GM18505 (cell line): Measurements from ENCODE around the gene B3GNT3.

Experiments used
- ATAC-seq: cut with Tn5 transposase; IDR thresholded peaks from one replicate; pipeline ENCODE4 v1.9.1; 2021; ENCODE audit not compliant: unreplicated experiment
- POLR2A ChIP-seq: IDR thresholded peaks from 4 replicates; pipeline ENCODE4 v1.6.1; 2011; ENCODE audit warnings: borderline replicate concordance; ENCODE audit not compliant: insufficient read depth, insufficient read length; ENCODE audit errors: extremely low read depth

The B3GNT3 gene, protein sequence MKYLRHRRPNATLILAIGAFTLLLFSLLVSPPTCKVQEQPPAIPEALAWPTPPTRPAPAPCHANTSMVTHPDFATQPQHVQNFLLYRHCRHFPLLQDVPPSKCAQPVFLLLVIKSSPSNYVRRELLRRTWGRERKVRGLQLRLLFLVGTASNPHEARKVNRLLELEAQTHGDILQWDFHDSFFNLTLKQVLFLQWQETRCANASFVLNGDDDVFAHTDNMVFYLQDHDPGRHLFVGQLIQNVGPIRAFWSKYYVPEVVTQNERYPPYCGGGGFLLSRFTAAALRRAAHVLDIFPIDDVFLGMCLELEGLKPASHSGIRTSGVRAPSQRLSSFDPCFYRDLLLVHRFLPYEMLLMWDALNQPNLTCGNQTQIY

GRCh38 chr19:17794731-17795494 is at the start of gene B3GNT3:
TSS of gene B3GNT3 (plus strand) at chr19:17795138. CDS start at chr19:17807808, 12,670 bp downstream.
- no peak for ATAC-seq
- no peak for TF ChIP-seq POLR2A

DNA sequence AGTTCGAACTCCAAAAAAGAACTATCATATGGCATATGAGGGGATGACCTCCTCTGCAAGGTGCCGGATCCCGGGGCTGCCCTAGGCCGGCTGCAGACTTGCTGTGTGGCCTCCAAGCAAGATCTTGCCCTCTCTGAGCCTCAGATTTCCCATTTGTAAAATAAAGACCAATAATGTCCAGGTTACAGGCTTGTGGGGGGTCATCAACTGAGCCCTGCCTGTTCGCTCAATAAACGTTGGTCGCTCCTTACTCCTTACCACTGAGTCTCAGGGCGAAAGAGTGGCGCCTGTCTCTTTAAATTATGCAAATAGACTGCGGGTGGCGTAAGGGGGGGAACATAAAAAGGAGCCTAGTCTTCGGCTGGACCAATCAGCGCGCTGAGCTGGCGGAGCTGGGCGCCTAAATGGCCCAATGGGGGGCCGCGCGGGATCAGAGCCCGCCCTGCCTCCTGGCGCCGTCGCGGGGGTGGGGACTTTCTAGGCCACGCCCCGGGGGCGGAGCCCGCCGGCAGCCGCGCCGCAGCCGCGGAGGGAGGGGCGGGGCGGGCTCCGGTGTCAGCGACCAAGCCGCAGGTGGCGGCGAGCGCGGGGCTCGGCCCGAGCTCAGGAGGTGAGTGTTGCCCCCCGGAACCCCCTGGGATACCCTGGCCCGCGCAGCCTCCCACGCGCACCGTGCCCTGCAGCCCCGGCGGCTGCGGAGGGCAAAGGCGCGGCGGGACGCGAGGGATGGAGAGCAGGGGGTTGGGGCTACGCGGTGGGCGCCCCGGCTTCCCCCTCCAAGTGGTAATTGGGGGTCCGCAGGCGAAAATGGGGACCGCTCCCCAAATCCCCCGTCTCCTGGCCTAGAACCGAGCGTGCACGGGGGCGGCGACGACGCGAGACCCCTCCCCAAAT is 47.5 kb upstream of the B3GNT3 start:
- TF ChIP-seq POLR2A: no peak

DNA sequence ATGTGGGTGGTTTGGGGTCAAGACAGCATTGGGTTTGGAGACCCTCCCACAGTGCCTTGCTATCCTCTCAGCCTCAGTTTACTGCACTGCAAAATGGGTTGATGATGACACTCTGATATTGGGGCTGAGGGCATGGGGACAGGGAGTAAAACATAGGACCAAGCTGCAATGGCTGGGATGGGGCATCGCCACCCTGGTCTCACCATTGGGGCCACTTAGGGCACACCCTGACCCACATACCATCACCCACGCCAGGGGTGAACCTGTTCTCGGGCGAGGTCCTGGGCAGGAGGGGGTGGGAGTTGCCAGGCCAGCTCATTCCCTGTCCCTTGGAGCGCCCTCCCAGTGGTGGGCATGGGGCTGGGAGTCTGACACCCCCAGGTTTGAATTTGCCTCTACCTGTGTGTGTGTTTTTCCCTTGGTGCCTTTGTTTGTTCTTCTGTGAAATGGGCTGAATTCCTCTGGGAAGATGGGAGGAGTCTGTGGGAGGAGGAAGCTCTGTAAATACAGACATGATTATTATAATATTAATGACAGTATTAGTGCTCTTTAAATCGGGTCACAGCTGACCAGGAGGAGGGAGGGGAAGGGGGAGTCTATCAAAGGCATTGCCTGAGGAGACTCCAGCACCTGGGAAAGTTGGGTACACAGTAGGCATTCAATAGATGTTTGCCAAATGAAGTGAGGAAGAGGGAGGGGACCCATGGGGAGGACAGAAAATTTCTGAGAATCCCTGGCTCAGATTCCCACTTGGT is 45.9 kb upstream of the B3GNT3 start:
- no peak for TF ChIP-seq POLR2A
- no peak for ATAC-seq

More for the DNA sequence above, 47.5 kb upstream of the B3GNT3 start:
- peak; percentile 69 for ATAC-seq

DNA sequence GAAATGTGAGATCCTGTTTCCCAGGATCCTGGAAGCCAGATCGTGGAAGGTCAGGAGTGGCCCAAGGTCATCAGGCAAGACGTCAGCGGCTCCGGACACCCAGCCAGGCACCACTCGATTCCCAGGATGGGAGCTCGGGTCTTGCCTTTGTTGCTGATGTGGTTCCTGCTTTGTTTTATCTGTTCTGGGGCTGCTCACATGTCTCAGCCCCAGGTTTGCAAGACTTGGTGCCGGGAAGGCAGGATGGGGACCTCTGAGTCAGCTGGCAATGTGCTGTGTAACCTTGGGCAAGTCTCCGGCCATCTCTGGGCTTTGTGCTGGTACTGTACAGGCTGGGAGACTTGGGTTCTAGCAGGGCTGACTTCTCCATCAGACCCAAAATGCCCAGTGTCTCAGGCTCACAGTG is 45.0 kb upstream of the B3GNT3 start:
- no peak for ATAC-seq
- no peak for TF ChIP-seq POLR2A

DNA sequence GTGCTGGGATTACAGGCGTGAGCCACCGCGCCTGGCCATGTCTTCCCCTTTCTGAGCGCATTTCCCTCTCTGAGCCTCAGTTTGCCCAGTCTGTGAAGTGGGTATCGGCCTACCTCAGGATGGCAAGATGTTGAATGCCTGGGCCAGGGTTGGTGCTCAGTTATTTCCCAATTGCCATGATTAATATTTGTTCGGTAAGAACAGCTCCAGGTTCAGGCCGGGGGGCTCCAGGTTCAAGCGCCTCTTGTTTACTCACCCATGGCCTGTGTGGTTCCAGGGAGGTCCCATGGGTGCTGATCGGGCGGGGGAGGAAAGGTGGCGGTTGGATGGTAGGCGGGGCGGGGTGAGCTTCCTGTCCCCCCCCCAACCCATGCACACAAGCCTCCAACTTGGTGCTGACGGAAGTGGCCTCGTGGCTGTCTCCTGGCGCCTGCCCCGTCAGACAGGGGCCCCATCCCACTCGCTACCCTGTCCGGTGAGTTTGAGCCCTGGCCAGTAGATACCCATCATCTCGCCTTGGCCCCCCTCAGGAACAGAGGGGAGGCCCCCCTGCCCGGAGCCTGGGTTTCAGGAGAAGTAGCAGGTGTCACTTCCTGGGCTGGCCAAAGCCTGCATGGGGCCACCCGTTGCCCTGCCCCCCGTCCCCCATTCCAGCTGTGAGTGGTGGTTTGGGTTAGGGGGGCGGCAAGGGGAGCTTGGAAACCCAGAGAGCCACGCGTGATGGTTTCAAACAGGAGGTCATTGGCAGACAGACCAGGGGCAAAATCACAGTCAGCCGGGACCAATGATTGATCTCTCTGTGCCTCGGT is 43.6 kb upstream of the B3GNT3 start, which contains the start of gene FCHO1:
Gene FCHO1 (plus strand): TSS at position 375 of the 809 bp plus-strand sequence. CDS start 3,688 bp downstream, outside the sequence.
- ATAC-seq: peak; percentile 28
- TF ChIP-seq POLR2A: peak; percentile 64

- no peak for TF ChIP-seq POLR2A
- peak; percentile 4 for ATAC-seq
These were observed 43.0 kb upstream of the B3GNT3 start for GRCh38 chr19:17751912-17752273.

DNA sequence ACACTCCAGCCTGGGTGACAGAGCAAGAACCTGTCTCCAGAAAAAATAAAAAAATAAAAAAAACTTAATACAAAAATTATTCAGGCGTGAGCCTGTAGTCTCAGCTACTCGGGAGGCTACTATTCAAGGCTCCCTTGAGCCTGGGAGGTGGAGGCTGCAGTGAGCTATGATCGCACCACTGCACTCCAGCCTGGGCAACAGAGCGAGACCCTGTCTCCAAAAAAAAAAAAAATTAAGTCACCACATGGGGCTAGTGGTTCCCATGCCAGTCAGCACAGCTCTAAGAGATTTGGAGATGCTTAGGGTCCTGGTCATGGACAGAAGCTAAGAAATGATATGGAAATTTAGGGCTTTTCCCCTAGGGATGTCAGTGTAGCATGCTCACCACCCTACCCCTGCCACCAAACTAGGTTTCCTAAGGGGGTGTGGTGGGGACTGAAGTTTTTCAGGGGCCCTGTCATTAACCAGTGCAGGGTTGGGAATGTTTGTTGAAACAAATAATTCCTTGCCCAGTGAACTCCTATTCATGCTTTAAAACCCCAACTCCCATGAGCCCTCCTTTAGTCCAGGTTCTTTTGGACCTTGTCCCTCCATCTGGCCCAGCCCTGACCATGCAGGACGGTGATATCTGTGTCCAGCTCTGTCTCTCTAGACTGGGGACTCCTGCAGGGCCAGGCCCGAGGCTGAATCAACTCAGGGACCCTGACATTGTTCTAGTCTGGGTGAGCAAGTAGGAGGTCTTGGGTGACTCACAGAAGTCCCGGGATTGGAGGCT is 41.9 kb upstream of the B3GNT3 start:
- no peak for TF ChIP-seq POLR2A
- no peak for ATAC-seq

- no peak for TF ChIP-seq POLR2A
- no peak for ATAC-seq
These were observed 41.0 kb upstream of the B3GNT3 start for GRCh38 chr19:17753976-17754375.

DNA sequence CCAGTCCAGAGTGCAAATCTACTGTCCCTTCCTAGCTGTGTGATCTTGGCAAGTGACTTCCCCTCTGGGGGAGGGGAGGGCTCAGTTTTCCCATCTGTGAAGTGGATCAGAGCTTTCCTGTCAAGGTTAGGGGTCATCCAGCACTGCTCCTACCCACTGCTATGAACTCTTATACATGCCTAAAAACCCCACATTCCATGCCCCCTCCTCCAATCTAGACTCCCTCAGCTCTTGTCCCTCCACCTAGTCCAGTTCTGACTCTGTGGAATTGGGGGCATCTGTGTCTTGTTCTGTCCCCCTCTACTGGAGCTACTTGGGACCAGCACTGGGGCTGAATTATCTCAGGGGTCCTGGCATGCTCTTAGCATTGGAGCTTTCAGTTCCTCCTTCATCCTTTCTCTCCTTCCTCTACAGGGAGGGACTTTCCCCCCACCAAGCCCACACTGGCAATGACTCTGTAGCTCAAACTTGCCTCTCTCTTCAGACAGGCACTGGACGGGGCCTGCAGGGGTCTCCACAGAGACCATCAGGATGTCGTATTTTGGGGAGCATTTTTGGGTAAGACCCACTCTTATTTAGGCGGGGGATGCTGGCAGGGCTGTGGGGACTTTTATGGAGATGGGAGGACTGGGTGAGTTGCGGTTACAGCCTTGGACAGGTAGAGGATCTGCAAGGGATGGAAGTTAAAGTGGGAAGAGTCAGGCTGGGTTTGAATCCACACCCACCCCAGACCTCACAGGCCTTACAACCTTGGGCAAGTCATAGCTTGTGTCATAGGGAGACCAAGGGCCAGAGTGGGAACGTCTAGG is 40.1 kb upstream of the B3GNT3 start:
- TF ChIP-seq POLR2A: peak; percentile 44
- peak; percentile 37 for ATAC-seq

DNA sequence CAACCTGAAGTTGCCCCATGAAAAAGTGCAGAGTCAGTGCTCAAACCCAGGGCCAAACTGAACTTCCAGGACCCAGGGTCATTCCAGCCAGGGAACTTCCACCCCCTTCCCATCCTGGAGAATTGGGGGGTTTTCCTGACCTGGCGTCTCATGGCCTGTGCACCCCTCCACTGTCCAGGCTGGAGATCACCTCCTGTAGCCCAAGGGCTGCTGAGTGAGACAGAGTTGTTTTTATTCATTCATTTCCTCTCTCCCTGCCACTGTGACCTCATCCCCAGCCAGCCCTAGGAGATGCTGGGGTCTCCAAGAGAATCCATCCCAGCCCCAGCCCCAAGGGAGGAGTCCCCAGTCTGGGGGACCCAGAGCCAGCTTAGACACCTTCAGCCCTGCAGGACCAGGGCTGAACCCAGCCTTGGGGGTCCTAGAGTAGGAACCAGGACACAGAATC is 39.5 kb upstream of the B3GNT3 start:
- no peak for ATAC-seq
- TF ChIP-seq POLR2A: no peak
